Stomach (tissue), 9 donors: ENCODE results near the gene RSBN1L. TPM values are rescaled to one million over a fixed set of nuclear protein-coding genes. Genes with fewer than 3 reads are reported as not detected.
"Not testable (repeated sequence)": the region's sequence is repeated elsewhere in the genome, so short reads cannot be mapped to it uniquely, and the experiment has no call there.

Experiments
- DNase-seq, 2 donors: peaks; one replicate each; pipeline versions ENCODE4 v3.0.0 to v3.0.0-alpha.2; 2013 to 2019
- H3K27ac ChIP-seq, 5 donors: fragments of 200-600 bp in 4 of 5; sonication (generic) in 4 of 5; one replicate each; pipeline ENCODE4 v1.5.1; 2013 to 2019; ENCODE audit warnings: mild to moderate bottlenecking in 1 of 5, moderate library complexity in 1 of 5
- H3K27me3 ChIP-seq, 3 donors: fragments of 200-600 bp; sonication (generic); one replicate each; pipeline ENCODE4 v1.5.1; 2017 to 2019; ENCODE audit warnings: mixed run types in 1 of 3
- H3K36me3 ChIP-seq, 4 donors: fragments of 200-600 bp; sonication (generic); 1 replicate in 3 of 4; 2 replicates in 1 of 4; pipeline ENCODE4 v1.5.1; 2016 to 2019
- H3K4me1 ChIP-seq, 4 donors: fragments of 200-600 bp; sonication (generic); one replicate each; pipeline ENCODE4 v1.5.1; 2016 to 2019
- H3K4me3 ChIP-seq, 4 donors: fragments of 200-600 bp; sonication (generic) in 3 of 4; one replicate each; pipeline ENCODE4 v1.5.1; 2016 to 2019; ENCODE audit warnings: mild to moderate bottlenecking in 1 of 4
- H3K9me3 ChIP-seq, 4 donors: fragments of 200-600 bp; sonication (generic); one replicate each; pipeline ENCODE4 v1.5.1; 2016 to 2019
- CTCF ChIP-seq, 7 experiments: fragments of 450-650 bp in 4 of 7; fragments of 200-600 bp in 3 of 7; sonication (generic) in 3 of 7; IDR thresholded peaks; one replicate each; pipeline ENCODE4 v1.5.1; 2016 to 2019; ENCODE audit warnings: antibody characterized with exemption in 7 of 7, control low read depth in 2 of 7, mild to moderate bottlenecking in 1 of 7
- EP300 ChIP-seq: sonication (generic); formaldehyde crosslinking; IDR thresholded peaks from one replicate; pipeline ENCODE4 v1.6.1; 2017; ENCODE audit warnings: antibody characterized with exemption
- POLR2A ChIP-seq, 4 donors: fragments of 450-650 bp; IDR thresholded peaks; one replicate each; pipeline ENCODE4 v1.6.1; 2016; ENCODE audit warnings: antibody characterized with exemption in 4 of 4, control low read depth in 2 of 4, mild to moderate bottlenecking in 1 of 4, moderate library complexity in 1 of 4
- POLR2AphosphoS5 ChIP-seq, 3 donors: sonication (generic); formaldehyde crosslinking; IDR thresholded peaks; one replicate each; pipeline ENCODE4 v1.6.1; 2016; ENCODE audit warnings: antibody characterized with exemption in 3 of 3
- WGBS, 5 donors: extraction: QIAGEN DNeasy Blood & Tissue Kit in 3 of 5; methylation state at CpG; one replicate each; pipeline versions ENCODE4 v1.1.5 to v1.1.7; 2013 to 2018; 5-methylcytosine and 5-hydroxymethylcytosine counted together
- intact Hi-C: fragments of 100-400 bp; cut with DNase I; formaldehyde crosslinking; loops from one replicate; pipeline ENCODE4 v1.15.1; 2023; ENCODE audit warnings: low total_unique reads
- polyA plus RNA-seq, 3 donors: library from polyadenylated mRNA; stranded (reverse); fragments of 200-250 nt; gene quantifications; one replicate each; pipeline ENCODE4 v1.2.3, GENCODE V29; 2013
- total RNA-seq, 5 donors: library from RNA; depleted of rRNA; stranded (reverse); fragments of >200 nt; gene quantifications; one replicate each; pipeline versions ENCODE4 v1.1.0 to v1.2.3, GENCODE V29; 2014 to 2016
- donor health status: healthy with polysubstance abuse.
- donor health status: Bipolar disorder and iron deficiency.
- donor health status: healthy.

The RSBN1L gene
- total and polyA plus RNA-seq, 8 donors: 4.2 to 68.3 (median 11.6) TPM

DNA sequence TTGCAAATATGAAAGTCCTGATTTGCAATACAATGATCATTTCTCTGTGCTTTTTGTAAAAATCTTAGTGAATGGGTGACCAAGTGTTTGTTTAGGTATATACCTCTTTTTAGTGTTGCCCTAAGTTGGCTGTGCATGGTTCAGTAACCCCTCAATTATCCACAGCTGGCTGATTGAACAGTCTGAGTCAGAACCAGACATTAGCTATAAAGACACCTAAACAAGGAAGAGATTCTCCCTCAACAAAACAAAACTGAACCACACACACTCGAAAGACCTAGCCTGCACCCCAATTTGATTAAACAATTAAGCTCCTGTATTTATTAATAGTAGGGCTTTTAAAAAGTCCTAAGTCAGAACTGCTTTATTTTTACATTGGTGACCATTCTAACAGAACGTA is 2.8 kb downstream of the RSBN1L start:
- H3K27ac ChIP-seq: peak overlapping the region in 4 of 5 donors; percentile 94 to 99 (median 96)
- H3K36me3 ChIP-seq: no peaks in the 10 kb centered on the region
- no peaks in the 10 kb centered on the region for H3K27me3 ChIP-seq
- peaks cover 29 to 74% (median 58%) of the 10 kb centered on the region in 4 donors for H3K4me1 ChIP-seq
- intact Hi-C loops: no loop called here
- WGBS, 5 donors: 14 to 31% (median 21%) methylated on average over 2 of the region's 2 CpGs
- no peaks in the 10 kb centered on the region for H3K9me3 ChIP-seq
- TF ChIP-seq EP300: no peak
- no peak for TF ChIP-seq CTCF (IDR thresholded peaks at IDR 0.05)
- no peak for TF ChIP-seq POLR2A (IDR thresholded peaks at IDR 0.05)
- TF ChIP-seq POLR2AphosphoS5 (IDR thresholded peaks at IDR 0.05): no peak
- H3K4me3 ChIP-seq: peak overlapping the region in 2 of 4 donors; percentile 88 to 94
- no peak for DNase-seq

GRCh38 chr7:77702513-77702912 is 6.3 kb downstream of the RSBN1L start:
- intact Hi-C loops: no loop called here
- peak overlapping the region in 2 of 5 donors; percentile 33 to 44 for H3K27ac ChIP-seq
- no peaks in the 10 kb centered on the region for H3K9me3 ChIP-seq
- peaks cover 0 to 13% (median 9%) of the 10 kb centered on the region in 4 donors for H3K36me3 ChIP-seq
- WGBS, 5 donors: 41 to 83% (median 63%) methylated on average over 2 of the region's 2 CpGs
- no peak for DNase-seq
- peaks cover 20 to 70% (median 48%) of the 10 kb centered on the region in 4 donors for H3K4me1 ChIP-seq
- H3K4me3 ChIP-seq: no peak overlapping the region
- no peaks in the 10 kb centered on the region for H3K27me3 ChIP-seq
- TF ChIP-seq POLR2AphosphoS5 (IDR thresholded peaks at IDR 0.05) (no peak), CTCF (IDR thresholded peaks at IDR 0.05) (no peak), EP300 (no peak), POLR2A (IDR thresholded peaks at IDR 0.05) (no peak)

DNA sequence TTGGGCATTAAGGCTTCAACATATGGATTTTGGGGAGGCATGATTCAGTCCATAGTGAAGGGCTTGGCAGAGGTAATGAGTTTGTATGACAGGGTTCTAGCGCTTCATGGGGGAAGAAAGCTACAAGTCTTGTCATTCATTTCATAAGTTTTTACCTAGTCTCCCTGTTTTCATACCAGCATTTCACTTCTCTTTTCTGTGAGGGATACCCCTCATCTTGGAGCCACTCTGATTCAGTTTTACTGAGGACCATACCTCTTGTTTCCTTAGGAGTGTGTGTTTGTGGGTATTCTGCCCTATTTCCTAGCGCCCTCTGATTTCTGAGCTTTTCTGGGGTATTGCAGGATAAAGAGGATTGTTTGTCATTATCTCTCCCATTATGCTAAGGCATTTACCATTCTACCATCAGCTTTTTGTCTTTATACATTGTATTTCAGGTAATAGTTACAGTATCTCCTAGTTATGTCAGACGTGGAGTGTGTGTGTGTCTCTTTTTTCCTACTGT is 6.8 kb downstream of the RSBN1L start:
- H3K36me3 ChIP-seq: peaks cover 0 to 13% (median 9%) of the 10 kb centered on the region in 4 donors
- no peaks in the 10 kb centered on the region for H3K9me3 ChIP-seq
- no peak for DNase-seq
- peak overlapping the region in 2 of 5 donors; percentile 33 to 44 for H3K27ac ChIP-seq
- peaks cover 20 to 68% (median 47%) of the 10 kb centered on the region in 4 donors for H3K4me1 ChIP-seq
- no peak overlapping the region for H3K4me3 ChIP-seq
- intact Hi-C loops: no loop called here
- WGBS, 5 donors: 76 to 82% (median 81%) methylated on average over 3 of the region's 3 CpGs
- no peaks in the 10 kb centered on the region for H3K27me3 ChIP-seq
- no peak for TF ChIP-seq POLR2A (IDR thresholded peaks at IDR 0.05)

DNA sequence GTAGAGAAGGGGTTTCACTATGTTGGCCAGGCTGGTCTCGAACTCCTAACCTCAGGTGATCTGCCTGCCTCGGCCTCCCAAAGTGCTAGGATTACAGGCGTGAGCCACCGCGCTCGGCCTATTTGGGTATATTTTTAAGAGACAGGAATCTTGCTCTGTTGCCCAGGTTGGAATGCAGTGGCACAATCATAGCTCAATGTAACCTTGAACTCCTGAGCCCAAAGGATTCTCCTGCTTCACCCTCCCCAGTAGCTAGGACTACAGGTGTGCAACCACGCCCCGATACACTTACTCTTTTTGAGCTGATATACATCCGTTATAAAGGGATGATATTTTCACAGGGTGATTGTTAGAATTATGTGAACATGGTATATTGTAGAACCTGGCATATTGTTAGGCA is 7.4 kb downstream of the RSBN1L start:
- H3K4me3 ChIP-seq, H3K9me3 ChIP-seq, intact Hi-C loops, DNase-seq, H3K27me3 ChIP-seq: not testable (repeated sequence)
- Histone ChIP-seq H3K36me3 (peaks cover 0 to 13% (median 9%) of the 10 kb centered on the region in 4 donors), H3K4me1 (peaks cover 13 to 66% (median 43%) of the 10 kb centered on the region in 4 donors), H3K27ac (peak overlapping the region in 1 of 5 donors; percentile 44)
- WGBS, 5 donors: 84 to 97% (median 88%) methylated on average over 9 of the region's 9 CpGs

DNA sequence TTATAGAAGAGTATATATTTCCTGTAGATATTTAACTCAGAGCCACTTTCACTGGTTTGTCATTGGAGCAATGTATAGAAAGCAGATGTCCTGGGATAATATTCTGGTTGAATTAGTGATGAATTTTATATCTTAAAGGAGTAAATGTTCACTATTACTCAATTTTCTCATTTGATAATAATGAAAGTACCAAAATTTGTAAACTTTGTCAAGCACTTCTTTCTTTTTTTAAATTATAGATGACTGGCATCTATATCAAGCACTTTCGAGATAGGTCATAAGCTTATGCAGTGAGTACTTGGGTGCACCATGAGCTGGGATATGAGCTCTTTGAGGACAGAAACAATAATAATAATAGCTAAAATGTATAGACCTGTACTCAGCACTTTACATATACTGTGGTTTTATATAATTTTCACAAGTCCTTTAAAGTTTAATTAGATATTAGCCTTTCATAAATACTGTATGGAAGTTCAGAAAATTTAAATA is 11.3 kb downstream of the RSBN1L start:
- no peaks in the 10 kb centered on the region for H3K27me3 ChIP-seq
- no peak overlapping the region for H3K4me3 ChIP-seq
- H3K9me3 ChIP-seq: no peaks in the 10 kb centered on the region
- no peak overlapping the region for H3K27ac ChIP-seq
- peaks cover 0 to 23% (median 13%) of the 10 kb centered on the region in 4 donors for H3K36me3 ChIP-seq
- intact Hi-C loops: no loop called here
- TF ChIP-seq EP300 (no peak), POLR2AphosphoS5 (IDR thresholded peaks at IDR 0.05) (no peak), CTCF (IDR thresholded peaks at IDR 0.05) (no peak), POLR2A (IDR thresholded peaks at IDR 0.05) (no peak)
- H3K4me1 ChIP-seq: peaks cover 0 to 68% (median 23%) of the 10 kb centered on the region in 4 donors
- no peak for DNase-seq
- 86 to 95% (median 89%) methylated on average over 1 of the region's 1 CpG for WGBS, 5 donors
